IMR-90 (cell line): ENCODE results near the gene KCNQ5. TPM values are rescaled to one million over a fixed set of nuclear protein-coding genes. Genes with fewer than 3 reads are reported as not detected.
A peak's percentile ranks its signal among the peaks of the same experiment; 100 is the strongest.

Experiments used
- ATAC-seq: fragments of 200-7000 bp; cut with Tn5 transposase; 2 replicates; pipeline ENCODE4 v1.9.1; 2020; ENCODE audit warnings: low read depth, mild to moderate bottlenecking, moderate library complexity
- BruUV-seq: library from RNA; stranded (reverse); fragments of 400-500 nt; replicated peaks from 2 replicates; lab custom pipeline; 2021; lab: Mats Ljungman, UMichigan
- CTCF ChIA-PET: fragments of 300-600 bp; formaldehyde crosslinking; extraction: SDS; loops from one replicate; lab custom pipeline; 2021; ENCODE audit warnings: antibody characterized with exemption; lab: Yijun Ruan, JAX
- POLR2A ChIA-PET: fragments of 300-600 bp; sonication (Branson Sonifier 250); formaldehyde crosslinking; loops from one replicate; lab custom pipeline; 2022; ENCODE audit warnings: antibody characterized with exemption; ENCODE audit not compliant: unreplicated experiment; lab: Charles Lee
- DNase-seq: peaks from one replicate; pipeline ENCODE4 v3.0.0; 2013
- H2AFZ ChIP-seq: replicated peaks from 2 replicates; pipeline ENCODE3; 2013; ENCODE audit warnings: low read length, mild to moderate bottlenecking; ENCODE audit not compliant: poor library complexity
- H2AK5ac ChIP-seq: 2 replicates; pipeline ENCODE4 v1.6.1; 2013; ENCODE audit warnings: low read depth, low read length, inconsistent platforms
- H2AK9ac ChIP-seq: replicated peaks from 2 replicates; pipeline ENCODE3; 2013; ENCODE audit warnings: mild to moderate bottlenecking, low read depth, low read length, moderate library complexity; ENCODE audit not compliant: poor library complexity
- H2BK120ac ChIP-seq: 2 replicates; pipeline ENCODE4 v1.6.1; 2013; ENCODE audit warnings: low read depth, low read length, inconsistent platforms
- H2BK15ac ChIP-seq: 3 replicates; pipeline ENCODE4 v1.6.1; 2013; ENCODE audit warnings: low read depth, low read length, inconsistent platforms
- H2BK20ac ChIP-seq: 2 replicates; pipeline ENCODE4 v1.6.1; 2013; ENCODE audit warnings: low read depth, mild to moderate bottlenecking, inconsistent platforms, low read length, moderate library complexity
- H2BK5ac ChIP-seq: 2 replicates; pipeline ENCODE4 v1.6.1; 2013; ENCODE audit warnings: mild to moderate bottlenecking, low read depth, low read length, inconsistent platforms; ENCODE audit not compliant: poor library complexity, severe bottlenecking
- H3K14ac ChIP-seq: replicated peaks from 2 replicates; pipeline ENCODE4 v1.6.1; 2013; ENCODE audit warnings: low read depth, low read length, inconsistent platforms
- H3K18ac ChIP-seq: 2 replicates; pipeline ENCODE4 v1.6.1; 2013; ENCODE audit warnings: low read depth, low read length, control low read depth
- H3K23ac ChIP-seq: 2 replicates; pipeline ENCODE4 v1.6.1; 2013; ENCODE audit warnings: low read depth, low read length, inconsistent platforms
- H3K27ac ChIP-seq: 2 replicates; pipeline ENCODE4 v1.5.1; 2013; ENCODE audit warnings: mild to moderate bottlenecking, control low read depth, low read length; ENCODE audit not compliant: insufficient read depth
- H3K27me3 ChIP-seq: 2 replicates; pipeline ENCODE4 v1.6.1; 2013; ENCODE audit warnings: low read length; ENCODE audit not compliant: control insufficient read depth, insufficient read depth
- H3K36me3 ChIP-seq: 2 replicates; pipeline ENCODE4 v1.6.1; 2013; ENCODE audit warnings: low read length, mixed read lengths; ENCODE audit not compliant: control insufficient read depth, insufficient read depth
- H3K4ac ChIP-seq: 2 replicates; pipeline ENCODE4 v1.6.1; 2013; ENCODE audit warnings: low read depth, low read length, inconsistent platforms
- H3K4me1 ChIP-seq: 2 replicates; pipeline ENCODE4 v1.6.1; 2013; ENCODE audit warnings: low read length, mixed read lengths; ENCODE audit not compliant: control insufficient read depth, insufficient read depth
- H3K4me2 ChIP-seq: 2 replicates; pipeline ENCODE4 v1.6.1; 2013; ENCODE audit warnings: low read depth, mild to moderate bottlenecking, control low read depth, low read length, moderate library complexity
- H3K4me3 ChIP-seq: 2 replicates; pipeline ENCODE4 v1.5.1; 2013; ENCODE audit warnings: low read depth, mild to moderate bottlenecking, control low read depth, low read length, moderate library complexity; ENCODE audit not compliant: insufficient read depth
- H3K56ac ChIP-seq: 2 replicates; pipeline ENCODE4 v1.6.1; 2013; ENCODE audit warnings: low read length, inconsistent platforms; ENCODE audit not compliant: insufficient read depth; ENCODE audit errors: extremely low read depth
- H3K79me1 ChIP-seq, 2 experiments: 2 replicates each; pipeline ENCODE4 v1.6.1; 2013; ENCODE audit warnings: low read length in 2 of 2, inconsistent platforms in 1 of 2, low read depth in 1 of 2
- H3K9ac ChIP-seq: 2 replicates; pipeline ENCODE4 v1.6.1; 2013; ENCODE audit warnings: low read depth, low read length, control low read depth
- H3K9me1 ChIP-seq: 2 replicates; pipeline ENCODE4 v1.6.1; 2013; ENCODE audit warnings: low read length, inconsistent platforms; ENCODE audit not compliant: insufficient read depth
- H3K9me3 ChIP-seq: 2 replicates; pipeline ENCODE4 v1.6.1; 2013; ENCODE audit warnings: low read length; ENCODE audit not compliant: control insufficient read depth, insufficient read depth
- H4K20me1 ChIP-seq: 2 replicates; pipeline ENCODE4 v1.6.1; 2013; ENCODE audit warnings: low read length, inconsistent platforms; ENCODE audit not compliant: insufficient read depth
- H4K5ac ChIP-seq: 2 replicates; pipeline ENCODE4 v1.6.1; 2013; ENCODE audit warnings: mild to moderate bottlenecking, low read depth, low read length, control low read depth
- H4K8ac ChIP-seq, 2 experiments: 2 replicates each; pipeline ENCODE4 v1.6.1; 2013; ENCODE audit warnings: low read depth in 2 of 2, low read length in 2 of 2, control low read depth in 1 of 2, inconsistent platforms in 1 of 2
- H4K91ac ChIP-seq: 2 replicates; pipeline ENCODE4 v1.6.1; 2013; ENCODE audit warnings: low read depth, low read length, inconsistent platforms; ENCODE audit not compliant: insufficient read depth
- CEBPB ChIP-seq: IDR thresholded peaks from 2 replicates; pipeline ENCODE4 v1.6.1; 2012; ENCODE audit warnings: low read depth, low read length, improper control_type of control experiment
- ELK1 ChIP-seq: fragments of 150-350 bp; IDR thresholded peaks from 2 replicates; pipeline ENCODE4 v1.6.1; 2016; ENCODE audit warnings: low read depth, mild to moderate bottlenecking, low read length, moderate library complexity, borderline replicate concordance
- RAD21 ChIP-seq: IDR thresholded peaks from 2 replicates; pipeline ENCODE4 v1.6.1; 2012; ENCODE audit warnings: low read length, improper control_type of control experiment
- SMC3 ChIP-seq: fragments of 150-350 bp; IDR thresholded peaks from 2 replicates; pipeline ENCODE4 v1.6.1; 2016; ENCODE audit warnings: low read depth, mild to moderate bottlenecking, antibody characterized with exemption, low read length, moderate library complexity
- WGBS, 2 experiments: methylation state at CpG; one replicate each; pipeline versions ENCODE4 v1.1.5 to v1.1.7; 2013; ENCODE audit warnings: missing lambda C conversion rate in 2 of 2; ENCODE audit not compliant: insufficient read length in 1 of 2; ENCODE audit errors: extremely low coverage in 2 of 2; 5-methylcytosine and 5-hydroxymethylcytosine counted together
- dilution Hi-C: fragments of 300-500 bp; cut with HindIII; formaldehyde crosslinking; loops from one replicate; pipeline ENCODE4 v1.14.3; 2018; ENCODE audit warnings: low sequenced_read_pairs; ENCODE audit not compliant: unreplicated experiment
- in situ Hi-C: fragments of 300-500 bp; cut with MboI; formaldehyde crosslinking; loops from 3 replicates; pipeline ENCODE4 v1.14.3; 2019; ENCODE audit warnings: low sequenced_read_pairs, inconsistent platforms, mixed read lengths
- intact Hi-C: fragments of 100-400 bp; cut with micrococcal nuclease; formaldehyde crosslinking; loops from 2 replicates; pipeline ENCODE4 v1.10.0; 2022
- polyA plus RNA-seq, 3 experiments: library from polyadenylated mRNA; depleted of rRNA; stranded (reverse); fragments of >200 nt; gene quantifications; 2 replicates each; pipeline ENCODE4 v1.2.3, GENCODE V29; 2012; ENCODE audit warnings: low replicate concordance in 1 of 3
- total RNA-seq: library from RNA; depleted of rRNA; stranded (reverse); fragments of >200 nt; gene quantifications from 2 replicates; pipeline ENCODE4 v1.2.3, GENCODE V29; 2012

The KCNQ5 gene
- total and polyA plus RNA-seq, 2 of the 4 experiments (the other 2 are of a cell fraction) = 0.75 to 1.3 TPM

GRCh38 chr6:72789145-72789544 lies 167.3 kb downstream of the KCNQ5 start:
- Histone ChIP-seq H2BK120ac (no peak overlapping the region), H3K4me1 (peaks cover 8% of the 10 kb centered on the region), H4K20me1 (peaks cover 8% of the 10 kb centered on the region), H2AK9ac (no peak overlapping the region), H3K9me1 (peaks cover 5% of the 10 kb centered on the region), H2BK15ac (no peak overlapping the region), H3K9ac (no peak overlapping the region), H3K9me3 (no peaks in the 10 kb centered on the region), H3K14ac (no peak overlapping the region), H2AK5ac (no peak overlapping the region), H2BK20ac (peak overlapping the region; percentile 22), H3K56ac (no peak overlapping the region), H4K8ac (no peak overlapping the region), H3K36me3 (no peaks in the 10 kb centered on the region), H3K4me3 (no peak overlapping the region), H3K27ac (no peak overlapping the region), H4K91ac (peak overlapping the region; percentile 39; the same call in 1 of the 2 replicates), H3K18ac (peak overlapping the region; percentile 9; the same call in 1 of the 2 replicates), H3K4ac (peak overlapping the region; percentile 4), H4K5ac (no peak overlapping the region), H3K23ac (no peak overlapping the region), H2AFZ (no peak overlapping the region), H3K27me3 (no peaks in the 10 kb centered on the region), H3K4me2 (no peak overlapping the region), H3K79me1 (no peaks in the 10 kb centered on the region), H2BK5ac (no peak overlapping the region)
- BruUV-seq = no TSS peak
- dilution Hi-C loops = no loop called here
- CTCF ChIA-PET = interaction anchor here (0.8 kb wide), 1 partner anchor 12 kb away, joined by 3 read pairs; no protein-coding TSS in a partner anchor
- POLR2A ChIA-PET = interaction anchor here (0.6 kb wide), 1 partner anchor 344 kb away, joined by 3 read pairs; no protein-coding TSS in a partner anchor
- ATAC-seq (no peak), DNase-seq (no peak)
- in situ Hi-C loops = no loop called here
- TF ChIP-seq RAD21 = no peak
- TF ChIP-seq CEBPB = no peak
- no peak for TF ChIP-seq ELK1
- TF ChIP-seq SMC3 = no peak
- no CpG with 5 or more reads among the region's 4 CpGs for WGBS, 2 experiments
- intact Hi-C loops = loop anchor here (10.0 kb wide), 1 partner anchor 336 kb away; no protein-coding TSS in a partner anchor
